COLO668 (cell line): ENCODE measurements around the gene MORF4L1.
"Not testable (repeated sequence)": the region's sequence is repeated elsewhere in the genome, so short reads cannot be mapped to it uniquely, and the experiment has no call there.

Experiments used
- DNase-seq: peaks from one replicate; lab custom pipeline; 2025; ENCODE audit not compliant: unreplicated experiment; lab: John Stamatoyannopoulos, UW

MORF4L1 gene

DNA sequence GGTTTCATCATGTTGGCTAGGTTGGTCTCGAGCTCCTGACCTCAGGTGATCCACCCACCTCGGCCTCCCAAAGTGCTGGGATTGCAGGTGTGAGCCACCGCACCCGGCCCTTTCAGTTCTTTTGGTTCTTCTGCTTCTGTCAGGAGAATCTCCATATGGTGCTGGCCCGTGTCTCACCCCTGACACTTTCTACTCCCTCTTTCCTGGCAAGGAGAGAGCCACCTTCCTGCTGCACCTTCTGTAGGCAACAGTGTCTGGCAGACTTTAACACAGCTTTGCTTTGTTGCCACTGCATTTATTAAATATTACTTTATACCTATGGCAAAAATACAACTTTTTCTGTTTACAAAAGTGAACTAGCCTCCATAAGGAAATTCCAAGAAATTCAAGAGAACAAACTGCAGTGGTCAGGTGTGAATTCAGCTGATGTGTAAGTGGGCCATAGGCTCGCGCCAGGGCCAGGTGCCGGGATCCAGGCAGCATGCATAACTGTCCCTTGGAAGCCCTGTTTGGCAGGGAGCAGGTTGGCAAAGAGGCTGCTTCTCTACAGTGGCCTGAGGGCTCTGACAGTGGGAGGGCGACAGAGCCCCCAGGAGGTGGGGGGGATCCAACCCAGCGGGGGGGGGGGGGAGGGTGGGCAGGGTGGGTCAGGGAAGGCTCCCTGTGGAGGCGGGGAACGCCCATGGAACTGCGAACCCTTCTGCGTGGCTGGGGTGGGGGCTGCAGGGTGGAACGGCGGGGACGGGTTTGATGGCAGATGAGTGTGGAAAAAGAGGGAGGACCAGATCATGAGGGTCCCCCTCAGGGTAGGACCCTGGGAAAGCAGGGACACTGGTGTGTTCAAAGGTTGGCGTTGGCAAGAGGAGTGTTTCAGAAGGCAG, 51.0 kb downstream of the MORF4L1 start:
- DNase-seq, result no peak

DNA sequence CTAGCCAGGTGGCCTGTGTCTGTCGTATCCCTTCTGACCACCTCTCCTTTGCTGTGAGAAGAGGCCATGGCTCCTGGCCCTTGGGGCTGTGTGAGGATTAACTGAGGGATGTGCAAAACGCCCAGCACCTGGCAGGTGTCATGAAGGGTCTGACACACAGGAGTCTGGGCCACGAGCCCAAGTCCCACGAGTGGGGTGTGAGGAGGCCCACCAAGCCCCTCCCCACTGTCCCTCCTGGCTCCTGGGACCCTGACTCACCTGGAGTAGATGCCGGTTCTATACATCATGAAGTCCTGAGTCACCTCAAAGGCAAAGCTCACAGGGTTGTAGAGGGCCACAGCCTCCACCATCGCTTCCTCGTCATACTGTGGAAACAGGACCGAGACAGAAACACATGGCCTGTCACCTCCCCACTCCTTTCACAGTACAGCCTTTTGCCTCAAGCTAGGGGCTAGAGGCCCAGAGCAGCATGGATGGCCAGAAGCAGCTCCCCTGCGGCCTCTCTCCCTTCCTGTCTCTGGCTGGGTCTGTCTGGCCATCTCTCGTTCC, 52.5 kb downstream of the MORF4L1 start:
- no peak for DNase-seq

DNA sequence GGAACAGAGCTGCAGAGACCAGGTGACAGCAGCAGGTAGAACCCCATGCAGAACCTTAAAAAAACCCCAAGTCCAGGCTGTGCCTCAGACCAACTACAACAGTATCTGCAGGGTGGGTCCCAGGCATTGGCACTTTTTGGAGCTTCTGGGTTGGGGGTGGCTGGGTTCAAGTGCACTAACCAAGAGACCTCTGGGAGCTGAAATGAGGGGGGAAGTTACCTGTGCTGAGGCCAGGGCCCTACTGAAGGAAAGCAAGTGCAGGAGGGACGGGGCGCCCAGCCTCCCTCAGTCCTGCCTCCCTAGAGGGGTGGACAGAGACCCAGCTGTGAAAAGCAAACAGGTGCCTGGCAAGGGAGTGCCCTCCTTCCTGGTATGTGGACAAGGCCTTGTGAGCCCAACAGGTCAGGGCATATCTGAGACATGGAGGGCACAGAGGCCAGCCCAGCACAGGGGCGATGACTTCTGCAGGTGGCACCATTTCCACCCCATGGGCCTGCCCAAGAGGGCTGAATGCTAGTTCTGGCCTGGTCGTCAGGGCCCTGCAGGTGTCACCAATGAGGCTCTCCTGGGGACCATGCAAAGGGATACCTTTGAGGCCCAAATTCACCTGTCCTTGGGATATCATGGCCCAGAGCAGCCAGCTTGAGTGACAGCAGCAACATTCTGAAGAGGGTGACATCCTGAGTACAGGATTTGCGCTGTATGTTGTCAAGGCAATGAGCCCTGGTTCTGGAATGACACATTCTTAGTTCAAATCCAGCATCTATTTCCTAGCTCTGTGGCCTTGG, 53.5 kb downstream of the MORF4L1 start:
- DNase-seq, result no peak

DNA sequence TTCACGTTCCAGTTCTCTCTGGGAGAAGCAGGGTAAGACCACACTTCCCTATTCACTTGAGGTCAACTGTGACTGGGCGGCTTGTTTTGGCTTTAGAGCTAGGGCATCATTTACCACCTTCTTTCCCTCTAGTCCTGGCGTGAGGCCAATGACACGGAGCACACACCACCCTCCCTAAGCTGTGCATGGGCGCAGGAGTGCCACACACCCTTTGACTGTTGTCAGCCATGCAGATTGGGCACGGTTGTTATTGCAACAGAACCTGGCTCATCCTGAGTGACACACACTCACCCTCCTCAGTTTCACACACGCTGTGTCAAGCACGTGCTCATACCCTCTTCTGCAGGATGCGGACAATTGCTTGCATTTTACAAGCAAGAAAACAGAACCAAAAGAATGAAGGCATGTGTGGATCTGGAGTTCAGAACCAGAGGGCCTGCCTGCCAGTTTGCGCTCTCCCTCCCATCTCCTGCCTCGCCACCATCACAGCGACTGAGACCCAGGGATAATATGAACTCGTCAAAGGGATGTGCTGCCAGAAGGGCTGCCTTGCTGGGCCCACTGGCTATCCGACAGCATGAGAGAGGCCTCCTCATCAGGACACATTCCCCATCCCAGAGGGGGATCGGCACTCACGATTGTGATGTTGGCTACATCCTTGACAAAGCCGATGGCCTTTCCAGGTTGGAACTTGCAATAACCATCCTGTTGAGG, 54.5 kb downstream of the MORF4L1 start:
- DNase-seq, result no peak

DNA sequence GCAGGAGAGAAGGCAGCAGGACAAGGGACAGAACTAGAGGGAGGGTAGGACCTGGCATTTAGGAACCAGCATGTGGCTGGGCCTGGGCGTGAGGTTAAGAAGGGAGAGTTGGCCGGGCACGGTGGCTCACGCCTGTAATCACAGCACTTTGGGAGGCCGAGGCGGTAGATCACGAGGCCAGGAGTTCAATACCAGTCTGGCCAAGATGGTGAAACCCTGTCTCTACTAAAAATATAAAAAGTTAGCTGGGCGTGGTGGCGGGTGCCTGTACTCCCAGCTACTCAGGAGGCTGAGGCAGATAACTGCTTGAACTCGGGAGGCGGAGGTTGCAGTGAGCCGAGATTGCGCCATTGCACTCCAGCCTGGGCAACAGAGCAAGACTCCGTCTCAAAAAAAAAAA, 55.5 kb downstream of the MORF4L1 start:
- not testable (repeated sequence) for DNase-seq

DNA sequence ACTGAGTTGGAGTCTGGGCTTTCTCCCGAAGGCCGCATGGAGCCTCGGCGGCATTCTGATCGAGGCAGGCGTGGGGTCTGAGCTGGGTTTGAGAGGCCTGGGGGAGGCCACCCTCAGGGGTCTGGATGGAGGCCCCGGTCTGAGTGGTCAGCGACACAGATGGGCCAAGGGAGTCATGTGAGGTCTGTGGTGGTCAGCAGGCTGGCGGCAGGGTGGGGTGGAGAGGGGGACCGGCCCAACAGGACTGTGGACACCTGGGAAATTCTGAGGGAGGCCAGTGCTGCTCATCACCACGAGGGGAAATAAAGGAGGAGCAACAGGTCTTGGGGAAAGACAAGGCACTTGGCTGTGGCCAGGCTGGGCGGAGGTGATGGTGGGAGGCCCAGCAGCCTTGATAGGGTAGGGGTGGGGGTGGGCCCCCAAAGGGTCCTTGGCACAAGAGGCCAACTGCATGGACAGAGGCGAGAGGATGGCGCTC, 56.0 kb downstream of the MORF4L1 start:
- DNase-seq, result no peak

DNA sequence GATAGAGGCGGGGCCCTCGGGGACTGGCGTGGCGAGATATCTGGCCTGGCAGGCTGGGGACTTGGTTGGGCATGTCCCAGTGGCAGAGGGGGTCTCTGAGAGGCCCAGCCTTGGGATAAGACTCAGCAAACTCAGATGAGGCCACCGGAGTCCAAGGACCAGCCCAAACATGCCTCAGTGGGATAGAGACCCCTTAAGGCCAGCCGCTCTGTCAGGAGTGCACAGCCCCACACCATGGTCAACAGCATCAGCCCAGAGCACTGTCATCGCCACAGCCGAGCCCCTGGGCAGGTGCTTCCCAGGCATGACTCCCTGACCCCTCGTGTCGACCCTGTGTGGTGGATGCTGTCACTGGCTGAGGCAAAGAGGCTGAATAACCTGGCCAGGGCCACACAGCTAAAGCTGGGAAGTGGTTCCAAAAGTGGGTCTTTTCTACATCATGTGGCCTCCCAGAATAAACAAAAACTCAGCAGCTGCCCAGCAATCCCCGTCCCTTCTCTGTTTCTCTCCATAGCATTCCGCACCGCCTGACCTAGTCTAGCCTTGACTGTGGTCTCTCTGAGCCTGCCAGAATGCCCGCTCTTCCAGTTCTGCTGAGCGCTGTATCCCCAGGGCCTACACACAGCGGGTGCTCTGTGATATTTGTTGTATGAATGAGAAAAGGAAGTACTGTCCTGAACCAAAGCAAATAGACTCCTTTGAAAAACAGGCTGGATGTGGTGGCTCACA, 57.0 kb downstream of the MORF4L1 start:
- DNase-seq, result no peak

DNA sequence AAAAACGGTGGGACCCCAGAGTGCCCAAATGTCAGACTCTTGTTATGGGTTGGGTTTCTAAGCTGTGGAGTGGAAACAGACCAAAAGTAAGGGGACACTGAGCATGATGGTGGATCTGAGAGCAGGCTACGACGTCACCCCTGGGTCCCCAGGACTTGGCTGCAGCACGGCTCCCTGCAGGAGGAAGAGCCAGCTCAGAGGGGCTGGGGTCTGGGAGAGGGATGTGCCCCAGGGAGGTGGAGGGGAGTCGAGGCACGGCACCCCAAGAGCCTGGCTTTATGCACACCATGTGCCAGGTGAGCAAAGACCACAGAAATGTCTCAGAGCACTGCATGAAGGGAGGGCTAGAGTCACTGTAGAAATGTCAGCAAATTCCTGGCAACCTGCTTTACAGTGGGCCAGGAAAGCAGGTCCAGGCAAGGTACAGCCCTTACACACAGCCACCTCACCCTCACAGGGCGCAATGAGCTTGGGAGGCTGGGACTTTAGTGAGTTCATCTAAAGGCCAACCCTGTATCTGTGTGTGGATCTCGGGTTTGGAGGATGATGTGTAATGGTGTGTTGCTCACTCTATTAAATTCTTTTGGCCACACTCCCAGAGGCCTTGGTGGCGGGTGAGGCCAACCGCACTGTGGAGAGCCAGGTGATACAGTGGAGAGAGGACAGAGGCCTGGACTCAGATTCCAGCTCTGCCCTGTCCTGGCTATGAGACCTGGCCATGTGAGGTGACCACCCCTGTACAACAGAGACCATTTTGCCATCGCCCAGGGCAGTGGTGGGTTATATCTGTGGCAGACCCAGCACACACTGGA, 58.1 kb downstream of the MORF4L1 start:
- DNase-seq, result no peak

DNA sequence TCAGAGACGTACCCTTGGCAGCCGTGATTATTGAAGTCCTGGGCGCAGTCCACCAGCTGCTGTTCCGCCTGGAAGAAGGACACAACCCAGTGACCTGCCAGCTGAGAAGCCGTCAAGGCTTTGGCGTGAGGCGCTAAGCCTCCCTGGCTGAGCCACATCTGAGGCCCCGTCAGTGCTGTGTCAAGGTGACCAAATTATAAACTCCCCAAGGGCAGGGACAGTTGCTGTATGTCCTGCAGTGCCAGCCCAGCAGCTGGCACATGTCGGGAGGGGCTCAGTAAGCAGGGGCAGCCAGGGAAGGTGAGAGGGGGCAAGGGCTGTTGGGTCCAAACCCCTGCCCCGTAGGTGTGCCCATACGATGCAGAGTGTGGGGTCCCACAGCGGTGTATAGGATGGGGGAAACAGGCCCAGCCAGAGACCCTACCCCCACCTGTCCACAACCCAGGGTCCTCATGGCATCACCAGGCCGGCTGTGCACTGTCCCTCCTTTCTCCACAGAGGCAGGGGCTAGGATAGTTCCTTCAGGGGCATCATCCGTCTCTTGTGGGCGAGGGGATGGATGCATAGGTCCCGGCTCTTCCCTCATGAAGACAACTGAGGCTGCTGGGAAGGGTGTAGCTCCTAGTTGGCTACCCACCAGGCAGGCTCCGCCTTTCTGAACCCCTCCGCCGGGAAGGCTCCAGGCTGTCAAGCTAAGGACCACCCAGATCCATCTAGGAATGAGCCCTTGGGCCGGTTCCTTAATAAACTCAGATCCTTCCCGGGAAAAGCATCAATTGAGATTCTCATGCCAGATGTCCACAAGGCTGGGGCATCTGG, 59.0 kb downstream of the MORF4L1 start:
- DNase-seq, result no peak

DNA sequence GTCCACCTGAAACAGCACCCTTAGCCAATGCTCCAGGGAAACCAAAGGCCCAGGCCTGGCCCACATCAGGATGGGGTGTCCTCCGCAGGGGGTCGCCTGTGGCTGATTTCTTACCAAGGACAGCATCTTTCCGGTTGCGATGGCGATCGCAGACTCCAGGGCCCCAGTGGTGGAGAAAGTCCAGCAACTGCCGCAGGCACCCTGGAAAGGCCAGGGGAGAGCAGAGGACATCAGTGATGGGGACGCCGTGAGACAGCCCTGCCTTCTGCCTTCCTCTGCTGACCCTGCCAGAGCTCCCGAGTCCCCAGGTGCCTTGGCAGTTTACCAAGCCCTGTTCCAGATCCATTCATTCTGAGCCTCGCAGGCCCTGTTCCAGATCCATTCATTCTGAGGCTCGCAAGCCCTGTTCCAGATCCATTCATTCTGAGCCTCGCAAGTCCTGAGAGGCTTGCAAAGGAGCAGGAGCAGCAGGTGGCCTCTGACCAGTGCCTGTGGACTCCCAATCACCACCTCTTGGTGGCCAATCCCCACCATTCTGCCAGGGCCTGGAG, 59.6 kb downstream of the MORF4L1 start:
- no peak for DNase-seq

DNA sequence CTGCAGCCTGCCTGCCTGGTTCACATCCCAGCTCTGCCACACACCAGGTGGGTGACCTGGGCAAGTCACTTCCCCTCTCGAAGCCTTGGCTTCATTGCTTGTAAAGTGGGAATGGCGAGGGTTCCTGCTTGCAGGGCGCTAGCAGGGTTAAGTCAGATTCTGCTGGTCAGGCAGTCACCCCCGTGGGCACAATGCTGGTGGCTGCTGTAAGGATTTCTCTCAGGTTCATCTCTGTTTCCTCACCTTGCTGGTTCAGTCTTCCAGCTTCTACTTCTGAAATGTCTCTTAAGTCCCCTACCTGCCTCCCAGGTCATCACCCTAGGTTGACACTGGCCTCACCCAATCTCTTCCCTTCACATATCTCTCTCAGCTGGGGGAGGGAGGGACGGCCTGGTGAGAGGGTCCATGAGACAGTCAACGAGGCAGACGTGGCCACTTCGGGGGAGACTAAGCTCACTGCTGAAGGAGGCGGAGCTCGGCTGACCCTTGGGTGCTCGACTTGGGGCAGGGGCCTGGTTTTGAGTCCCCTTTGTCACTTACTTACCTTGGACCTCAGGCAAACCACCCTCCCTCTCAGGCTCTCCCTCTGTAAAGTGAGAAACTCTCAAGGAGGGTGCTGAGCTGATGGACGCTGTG, 60.6 kb downstream of the MORF4L1 start:
- DNase-seq, result no peak

DNA sequence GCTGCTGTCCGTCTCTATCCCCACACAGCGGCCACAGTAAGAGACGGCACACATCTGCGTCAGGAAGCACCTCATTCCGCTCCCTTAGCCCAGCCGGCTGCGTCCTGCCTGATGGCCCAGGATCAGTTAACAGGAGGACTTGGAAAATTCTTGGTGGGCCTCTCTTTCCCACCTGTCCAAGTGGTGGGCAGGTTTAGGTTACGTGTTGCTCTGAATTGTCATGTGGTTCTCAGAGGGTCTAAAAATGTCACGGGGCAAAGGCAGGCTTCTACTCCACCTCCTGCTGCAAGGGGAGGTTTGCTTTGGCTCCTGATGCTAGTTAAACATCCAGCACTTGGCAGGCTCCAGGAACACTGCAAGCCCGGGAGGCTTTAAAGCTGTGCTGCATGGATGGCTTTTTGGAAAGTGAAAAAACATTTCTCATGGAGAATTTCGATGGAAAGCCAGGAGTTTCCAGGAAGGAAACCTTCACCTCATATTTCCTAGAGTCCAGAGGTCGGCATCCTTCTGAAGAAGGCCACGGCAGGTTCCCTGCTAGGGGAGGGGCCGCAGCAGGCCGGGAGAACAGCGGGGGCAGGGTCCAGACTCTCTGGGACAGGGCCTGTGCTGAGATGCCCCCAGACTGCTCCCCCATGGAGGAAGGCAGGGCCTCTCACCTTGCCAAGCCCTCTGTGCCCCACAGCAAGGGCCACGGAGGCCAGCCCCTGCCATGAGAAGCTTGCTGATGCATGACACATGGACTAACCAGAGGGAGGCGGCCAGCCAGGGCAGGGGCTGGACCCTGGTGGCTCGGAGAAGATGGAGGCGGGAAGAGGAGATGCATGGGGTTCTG, 61.3 kb downstream of the MORF4L1 start:
- no peak for DNase-seq

DNA sequence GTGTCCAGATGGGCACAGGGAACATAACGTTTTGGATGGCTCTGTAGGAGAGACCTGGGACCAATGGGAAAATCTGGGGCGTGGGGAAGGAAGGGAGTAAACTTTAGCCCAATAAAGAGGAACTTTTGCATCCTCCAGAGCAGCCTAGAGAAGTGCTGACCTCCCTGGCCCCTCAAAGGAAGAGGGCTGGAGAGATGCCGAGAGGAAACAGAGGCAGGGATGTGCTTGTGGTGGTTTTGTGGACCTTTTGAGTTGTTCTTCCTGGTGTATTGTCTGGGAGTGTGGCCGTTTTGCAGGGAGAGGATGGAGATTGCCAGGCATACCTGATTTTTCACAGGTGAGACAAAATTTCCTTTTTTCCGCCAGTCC, 61.9 kb downstream of the MORF4L1 start:
- DNase-seq, result no peak

DNA sequence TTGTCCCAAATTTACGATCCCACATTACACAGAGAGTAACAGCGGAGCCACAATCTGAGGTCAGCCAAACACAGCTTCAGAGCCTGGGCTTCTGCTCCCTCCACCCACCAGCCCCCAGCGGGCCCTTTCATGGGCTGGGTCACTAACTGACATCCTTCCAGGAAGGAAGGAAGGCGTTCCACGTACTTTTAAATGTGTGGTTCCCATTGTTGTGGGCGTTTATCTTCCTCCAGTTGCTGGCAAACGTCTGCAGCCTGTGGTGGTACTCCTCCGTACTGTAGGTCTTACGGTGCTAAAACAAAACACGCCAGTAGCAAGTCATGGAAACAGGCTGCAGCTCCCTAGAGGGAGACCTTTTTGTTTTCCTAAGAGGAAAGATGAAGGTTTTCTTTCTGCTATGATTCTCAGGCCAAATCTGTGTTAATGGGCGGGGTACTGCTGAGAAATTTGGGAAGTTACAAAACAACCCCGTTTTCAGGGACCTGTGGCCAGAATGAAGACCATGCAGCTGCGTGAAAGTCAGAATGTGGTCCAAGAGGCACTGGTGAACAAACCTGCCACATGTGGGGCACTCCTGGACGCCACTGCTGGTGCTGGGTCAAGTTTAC, 64.5 kb downstream of the MORF4L1 start:
- no peak for DNase-seq

DNA sequence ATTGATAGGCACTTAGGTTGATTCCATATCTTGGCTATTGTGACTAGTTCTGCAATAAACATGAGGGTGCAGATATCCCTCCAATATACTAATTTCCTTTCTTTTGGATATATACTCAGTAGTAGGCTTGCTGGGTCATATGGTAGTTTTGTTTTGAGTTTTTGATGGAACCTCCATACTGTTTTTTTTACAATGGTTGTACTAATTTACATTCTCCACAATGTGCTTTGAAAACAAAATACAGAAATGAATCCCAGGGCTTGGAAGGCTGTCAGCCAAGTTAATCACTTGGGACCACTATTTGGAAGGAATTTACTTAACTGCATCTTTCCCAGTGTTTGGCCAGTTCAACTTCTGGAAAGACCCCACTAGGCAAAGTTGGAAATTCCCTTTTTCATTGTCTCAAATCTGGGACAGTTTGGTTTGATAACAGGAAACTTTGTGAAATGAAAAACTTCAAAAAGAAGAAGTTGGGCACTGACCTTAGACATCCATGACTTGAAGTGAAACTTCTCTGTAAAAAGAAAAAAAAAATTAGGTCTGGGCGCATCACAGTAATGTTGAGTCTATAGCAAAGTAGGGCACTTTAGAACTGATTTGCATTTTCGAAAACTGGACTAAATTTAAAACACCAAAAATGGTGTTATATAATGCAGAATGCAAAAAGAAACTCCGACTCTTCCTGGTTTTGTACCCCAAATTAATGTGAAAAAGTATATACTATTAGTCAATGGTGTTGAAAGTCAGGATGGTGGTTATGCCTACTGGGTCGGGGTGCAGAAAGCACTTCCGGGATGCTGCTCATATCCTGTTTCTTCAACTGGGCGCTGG, 66.2 kb downstream of the MORF4L1 start:
- no peak for DNase-seq

DNA sequence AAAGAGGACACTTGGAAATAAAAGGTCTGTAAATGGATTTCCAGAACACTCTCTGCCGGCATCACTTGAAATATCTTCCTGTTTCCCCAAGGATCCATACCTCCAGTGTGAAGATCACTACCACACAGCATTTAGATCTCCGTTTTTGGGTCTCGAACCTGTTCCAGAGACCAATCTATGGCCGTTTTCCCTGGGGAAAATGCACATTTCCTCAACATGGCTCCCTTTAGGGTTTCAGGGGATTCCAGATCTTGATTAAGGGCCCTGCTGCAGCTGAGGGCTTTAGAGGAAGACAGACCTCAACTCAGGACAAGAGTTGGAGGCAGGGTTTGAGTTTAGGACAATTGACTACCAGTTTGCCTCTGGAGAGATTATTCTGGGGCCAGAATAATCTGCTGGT, 70.1 kb downstream of the MORF4L1 start:
- DNase-seq, result no peak
